Gastrocnemius medialis (tissue), 4 donors: Measurements from ENCODE around the gene ROM1. TPM values are rescaled to one million over a fixed set of nuclear protein-coding genes. Genes with fewer than 3 reads are reported as not detected.

Experiments
- ATAC-seq, 2 donors: fragments of 150-250 bp; one replicate each; pipeline ENCODE4 v1.9.1; 2016
- DNase-seq, 2 donors: peaks; one replicate each; pipeline ENCODE4 v3.0.0-alpha.2; 2019
- H3K27ac ChIP-seq, 4 donors: fragments of 200-600 bp; sonication (generic); 1 replicate in 1 of 4; 2 replicates in 3 of 4; pipeline ENCODE4 v1.5.1; 2016 to 2018; ENCODE audit warnings: mild to moderate bottlenecking in 2 of 4, moderate library complexity in 1 of 4
- H3K27me3 ChIP-seq, 3 donors: fragments of 200-600 bp; sonication (generic) in 2 of 3; 1 replicate in 1 of 3; 2 replicates in 2 of 3; pipeline versions ENCODE4 v1.5.1 to v1.6.0; 2016 to 2019; ENCODE audit warnings: mild to moderate bottlenecking in 1 of 3, moderate library complexity in 1 of 3
- H3K36me3 ChIP-seq, 2 donors: fragments of 200-600 bp; sonication (generic) in 1 of 2; one replicate each; pipeline ENCODE4 v1.5.1; 2017 to 2018
- H3K4me1 ChIP-seq, 2 donors: fragments of 200-600 bp; sonication (generic) in 1 of 2; one replicate each; pipeline ENCODE4 v1.5.1; 2016 to 2017; ENCODE audit warnings: mild to moderate bottlenecking in 2 of 2
- H3K4me3 ChIP-seq, 4 donors: fragments of 200-600 bp; sonication (generic) in 3 of 4; 1 replicate in 1 of 4; 2 replicates in 3 of 4; pipeline ENCODE4 v1.5.1; 2016 to 2019; ENCODE audit warnings: mild to moderate bottlenecking in 2 of 4
- H3K9me3 ChIP-seq, 3 donors: fragments of 200-600 bp; sonication (generic) in 2 of 3; 1 replicate in 1 of 3; 2 replicates in 2 of 3; pipeline ENCODE4 v1.5.1; 2016 to 2019
- CTCF ChIP-seq, 5 experiments: fragments of 450-650 bp in 3 of 5; fragments of 200-600 bp in 2 of 5; sonication (generic) in 2 of 5; IDR thresholded peaks in 4 of 5; conservative IDR thresholded peaks in 1 of 5; 1 replicate in 4 of 5; 2 replicates in 1 of 5; pipeline ENCODE4 v1.5.1; 2016 to 2019; ENCODE audit warnings: antibody characterized with exemption in 5 of 5, mild to moderate bottlenecking in 3 of 5, moderate library complexity in 3 of 5
- POLR2A ChIP-seq, 2 donors: fragments of 450-650 bp; IDR thresholded peaks; one replicate each; pipeline ENCODE4 v1.6.1; 2017; ENCODE audit warnings: antibody characterized with exemption in 2 of 2, mild to moderate bottlenecking in 2 of 2, moderate library complexity in 2 of 2
- in situ Hi-C, 4 donors: fragments of 200-750 bp; cut with MboI; loops; one replicate each; pipeline versions ENCODE4 v1.15.0 to v1.8.0; 2017; ENCODE audit warnings: low sequenced_read_pairs in 4 of 4
- intact Hi-C: fragments of 100-400 bp; cut with DNase I; formaldehyde crosslinking; loops from one replicate; pipeline ENCODE4 v1.15.1; 2023; ENCODE audit warnings: low total_unique reads
- total RNA-seq, 4 donors: library from RNA; depleted of rRNA; stranded (reverse); fragments of >200 nt; gene quantifications; one replicate each; pipeline versions ENCODE4 v1.1.0 to v1.2.3, GENCODE V29; 2016

Gene ROM1
- total RNA-seq, 4 donors from 2014 or later = 1.6 to 3.7 (median 2.7) TPM

- in situ Hi-C loops (loop anchor here in 1 of 4 donors (25.0 kb wide), 1 partner anchor 107 kb away; the partner anchor contains the start of genes BSCL2 and GNG3), intact Hi-C loops (no loop called here)
- Histone ChIP-seq H3K4me1 (peaks cover 6 to 7% of the 10 kb centered on the region in 2 donors), H3K36me3 (peaks cover 0 to 8% of the 10 kb centered on the region in 2 donors), H3K27me3 (no peaks in the 10 kb centered on the region), H3K27ac (no peak overlapping the region), H3K4me3 (no peak overlapping the region), H3K9me3 (no peaks in the 10 kb centered on the region)
- TF ChIP-seq POLR2A (IDR thresholded peaks at IDR 0.05) = no peak
- no peak for TF ChIP-seq CTCF (IDR thresholded peaks at IDR 0.05 in 4 of 5, conservative IDR thresholded peaks at IDR 0.05 in 1 of 5)
- ATAC-seq = no peak
- DNase-seq = no peak
Measured at GRCh38 chr11:62605467-62605866, 7.6 kb upstream of the ROM1 start.

DNA sequence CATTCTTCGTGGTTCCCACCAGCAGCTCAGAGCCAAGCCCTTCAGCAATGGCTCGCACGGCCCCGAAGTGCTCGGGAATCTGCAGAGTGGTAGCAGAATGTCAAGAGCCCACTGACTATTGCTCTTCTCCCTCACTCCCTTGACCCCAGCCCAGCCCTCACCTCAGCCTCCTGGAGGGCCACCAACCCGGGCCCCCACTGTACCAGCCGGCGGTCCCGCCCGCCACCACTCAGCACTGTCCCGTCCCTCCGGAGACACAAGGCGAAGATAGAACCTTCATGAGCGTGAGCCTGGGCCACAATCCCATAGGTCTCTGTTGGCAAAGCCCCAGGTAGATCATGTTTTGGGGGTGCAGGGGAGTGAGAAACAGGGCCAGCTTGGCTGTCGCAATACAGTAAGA, 7.2 kb upstream of the ROM1 start:
- no peak for TF ChIP-seq CTCF (IDR thresholded peaks at IDR 0.05 in 4 of 5, conservative IDR thresholded peaks at IDR 0.05 in 1 of 5)
- TF ChIP-seq POLR2A (IDR thresholded peaks at IDR 0.05) = no peak
- in situ Hi-C loops = loop anchor here in 1 of 4 donors (25.0 kb wide), 1 partner anchor 106 kb away; the partner anchor contains the start of genes BSCL2 and GNG3
- H3K9me3 ChIP-seq = no peaks in the 10 kb centered on the region
- no peaks in the 10 kb centered on the region for H3K27me3 ChIP-seq
- ATAC-seq = no peak
- no peak overlapping the region for H3K27ac ChIP-seq
- no peak overlapping the region for H3K4me3 ChIP-seq
- intact Hi-C loops = no loop called here
- no peak for DNase-seq
- H3K36me3 ChIP-seq = peaks cover 0 to 8% of the 10 kb centered on the region in 2 donors
- H3K4me1 ChIP-seq = peaks cover 6 to 7% of the 10 kb centered on the region in 2 donors

- Histone ChIP-seq H3K27me3 (no peaks in the 10 kb centered on the region), H3K4me1 (peaks cover 14 to 18% of the 10 kb centered on the region in 2 donors), H3K9me3 (no peaks in the 10 kb centered on the region), H3K27ac (no peak overlapping the region), H3K4me3 (no peak overlapping the region), H3K36me3 (peaks cover 0 to 8% of the 10 kb centered on the region in 2 donors)
- TF ChIP-seq POLR2A (IDR thresholded peaks at IDR 0.05) (no peak), CTCF (IDR thresholded peaks at IDR 0.05 in 4 of 5, conservative IDR thresholded peaks at IDR 0.05 in 1 of 5) (no peak)
- no peak for ATAC-seq
- no peak for DNase-seq
- intact Hi-C loops = no loop called here
- in situ Hi-C loops = loop anchor here in 1 of 4 donors (25.0 kb wide), 1 partner anchor 105 kb away; the partner anchor contains the start of genes BSCL2 and GNG3
Measured at GRCh38 chr11:62607714-62608113, 5.3 kb upstream of the ROM1 start.

GRCh38 chr11:62608776-62609175, 4.3 kb upstream of the ROM1 start:
- in situ Hi-C loops (loop anchor here in 1 of 4 donors (25.0 kb wide), 1 partner anchor 104 kb away; the partner anchor contains the start of genes BSCL2 and GNG3), intact Hi-C loops (no loop called here)
- ATAC-seq (no peak), DNase-seq (no peak)
- TF ChIP-seq POLR2A (IDR thresholded peaks at IDR 0.05) = no peak
- no peak for TF ChIP-seq CTCF (IDR thresholded peaks at IDR 0.05 in 4 of 5, conservative IDR thresholded peaks at IDR 0.05 in 1 of 5)
- no peaks in the 10 kb centered on the region for H3K27me3 ChIP-seq
- no peak overlapping the region for H3K27ac ChIP-seq
- H3K36me3 ChIP-seq = peaks cover 0 to 8% of the 10 kb centered on the region in 2 donors
- no peaks in the 10 kb centered on the region for H3K9me3 ChIP-seq
- no peak overlapping the region for H3K4me3 ChIP-seq
- peaks cover 16 to 21% of the 10 kb centered on the region in 2 donors for H3K4me1 ChIP-seq
